H9 (cell line): ENCODE results near the gene WDR48. TPM values are rescaled to one million over a fixed set of nuclear protein-coding genes. Genes with fewer than 3 reads are reported as not detected.

Source experiments
- DNase-seq: peaks from one replicate; pipeline ENCODE4 v3.0.0-alpha.2; 2017
- H2AFZ ChIP-seq: one replicate; pipeline ENCODE4 v1.6.1; 2013; ENCODE audit warnings: mild to moderate bottlenecking, low read length, control low read depth, moderate library complexity
- H2AK5ac ChIP-seq: 2 replicates; pipeline ENCODE4 v1.6.1; 2013; ENCODE audit warnings: low read length, control low read depth, mixed read lengths; ENCODE audit not compliant: insufficient read length
- H2BK120ac ChIP-seq: one replicate; pipeline ENCODE4 v1.6.1; 2013; ENCODE audit warnings: low read depth, mild to moderate bottlenecking, low read length, control low read depth, inconsistent platforms; ENCODE audit not compliant: poor library complexity, severe bottlenecking
- H2BK12ac ChIP-seq: 2 replicates; pipeline ENCODE4 v1.6.1; 2013; ENCODE audit warnings: low read length, control low read depth, mixed read lengths, low read depth; ENCODE audit not compliant: insufficient read length
- H2BK15ac ChIP-seq: 2 replicates; pipeline ENCODE4 v1.6.1; 2013; ENCODE audit warnings: low read depth, low read length, control low read depth
- H2BK20ac ChIP-seq: one replicate; pipeline ENCODE4 v1.6.1; 2013; ENCODE audit warnings: low read depth, mild to moderate bottlenecking, low read length, control low read depth, inconsistent platforms; ENCODE audit not compliant: poor library complexity, severe bottlenecking
- H2BK5ac ChIP-seq: 2 replicates; pipeline ENCODE4 v1.6.1; 2013; ENCODE audit warnings: low read length, control low read depth, mixed read lengths; ENCODE audit not compliant: insufficient read length
- H3K14ac ChIP-seq: 2 replicates; pipeline ENCODE4 v1.6.1; 2013; ENCODE audit warnings: low read length, control low read depth; ENCODE audit not compliant: insufficient read depth
- H3K18ac ChIP-seq: 2 replicates; pipeline ENCODE4 v1.6.1; 2013; ENCODE audit warnings: low read depth, mild to moderate bottlenecking, mixed read lengths, low read length, control low read depth; ENCODE audit not compliant: insufficient read length
- H3K23ac ChIP-seq: 2 replicates; pipeline ENCODE4 v1.6.1; 2013; ENCODE audit warnings: low read length, control low read depth, mixed read lengths, low read depth; ENCODE audit not compliant: insufficient read length
- H3K23me2 ChIP-seq: 2 replicates; pipeline ENCODE4 v1.6.1; 2013; ENCODE audit warnings: low read depth, mild to moderate bottlenecking, mixed read lengths, low read length, control low read depth; ENCODE audit not compliant: insufficient read length, poor library complexity, severe bottlenecking
- H3K27ac ChIP-seq: 2 replicates; pipeline ENCODE4 v1.5.1; 2013; ENCODE audit warnings: low read length, control low read depth, mixed read lengths, low read depth; ENCODE audit not compliant: insufficient read length
- H3K27me3 ChIP-seq: 2 replicates; pipeline ENCODE4 v1.6.1; 2013; ENCODE audit warnings: low read length, control low read depth, inconsistent platforms; ENCODE audit not compliant: insufficient read depth
- H3K4ac ChIP-seq: 2 replicates; pipeline ENCODE4 v1.6.1; 2013; ENCODE audit warnings: low read depth, mild to moderate bottlenecking, control low read depth, inconsistent platforms, low read length, moderate library complexity
- H3K4me1 ChIP-seq: 2 replicates; pipeline ENCODE4 v1.6.1; 2013; ENCODE audit warnings: low read length, control low read depth, inconsistent platforms; ENCODE audit not compliant: insufficient read depth
- H3K4me2 ChIP-seq: 2 replicates; pipeline ENCODE4 v1.6.1; 2013; ENCODE audit warnings: low read length, control low read depth, mixed read lengths; ENCODE audit not compliant: insufficient read length, insufficient read depth
- H3K56ac ChIP-seq: 2 replicates; pipeline ENCODE4 v1.6.1; 2013; ENCODE audit warnings: low read depth, mild to moderate bottlenecking, mixed read lengths, low read length, control low read depth; ENCODE audit not compliant: insufficient read length
- H3K79me1 ChIP-seq: 2 replicates; pipeline ENCODE4 v1.6.1; 2013; ENCODE audit warnings: low read depth, mild to moderate bottlenecking, moderate library complexity, low read length, control low read depth, inconsistent platforms; ENCODE audit not compliant: insufficient read depth, poor library complexity, severe bottlenecking
- H3K79me2 ChIP-seq: 2 replicates; pipeline ENCODE4 v1.6.1; 2013; ENCODE audit warnings: low read length, control low read depth, inconsistent platforms; ENCODE audit not compliant: insufficient read depth
- H3K9ac ChIP-seq: 2 replicates; pipeline ENCODE4 v1.6.1; 2013; ENCODE audit warnings: low read length, control low read depth, mixed read lengths; ENCODE audit not compliant: insufficient read length; ENCODE audit errors: extremely low read depth
- H3K9me3 ChIP-seq: one replicate; pipeline ENCODE4 v1.6.1; 2013; ENCODE audit warnings: low read depth, low read length, inconsistent platforms; ENCODE audit not compliant: control insufficient read depth
- H3T11ph ChIP-seq: one replicate; pipeline ENCODE4 v1.6.1; 2013; ENCODE audit warnings: mild to moderate bottlenecking, low read length, control low read depth, inconsistent platforms
- H4K20me1 ChIP-seq: one replicate; pipeline ENCODE4 v1.6.1; 2013; ENCODE audit not compliant: control insufficient read depth, insufficient read length, insufficient read depth
- H4K5ac ChIP-seq: 2 replicates; pipeline ENCODE4 v1.6.1; 2013; ENCODE audit warnings: low read depth, mild to moderate bottlenecking, mixed read lengths, low read length, control low read depth; ENCODE audit not compliant: insufficient read length
- H4K8ac ChIP-seq: replicated peaks from 2 replicates; pipeline ENCODE4 v1.6.1; 2013; ENCODE audit warnings: low read length, control low read depth, mixed read lengths, low read depth; ENCODE audit not compliant: insufficient read length
- H4K91ac ChIP-seq: 2 replicates; pipeline ENCODE4 v1.6.1; 2013; ENCODE audit warnings: low read depth, mild to moderate bottlenecking, moderate library complexity, mixed read lengths, low read length, control low read depth; ENCODE audit not compliant: insufficient read length
- H3K27ac Mint-ChIP-seq, 3 experiments: 2 replicates in 2 of 3; 3 replicates in 1 of 3; pipeline ENCODE4 v1.8.0; 2020 to 2021; ENCODE audit warnings: mixed read lengths in 3 of 3, mild to moderate bottlenecking in 1 of 3, moderate library complexity in 1 of 3
- H3K27me3 Mint-ChIP-seq: 2 replicates; pipeline ENCODE4 v1.8.0; 2021; ENCODE audit warnings: low read depth, mild to moderate bottlenecking, moderate library complexity, mixed read lengths
- H3K36me3 Mint-ChIP-seq, 3 experiments: 2 replicates in 2 of 3; 3 replicates in 1 of 3; pipeline ENCODE4 v1.8.0; 2020 to 2021; ENCODE audit warnings: low read depth in 3 of 3, mixed read lengths in 3 of 3; ENCODE audit not compliant: insufficient read depth in 1 of 3
- H3K4me1 Mint-ChIP-seq, 2 experiments: 2 replicates each; pipeline ENCODE4 v1.8.0; 2020; ENCODE audit warnings: mixed read lengths in 2 of 2
- H3K4me3 Mint-ChIP-seq, 2 experiments: 2 replicates in 1 of 2; 3 replicates in 1 of 2; pipeline ENCODE4 v1.8.0; 2020 to 2021; ENCODE audit warnings: mild to moderate bottlenecking in 2 of 2, mixed read lengths in 2 of 2, moderate library complexity in 1 of 2
- H3K9me3 Mint-ChIP-seq, 2 experiments: 2 replicates in 1 of 2; 3 replicates in 1 of 2; pipeline ENCODE4 v1.8.0; 2020; ENCODE audit warnings: mild to moderate bottlenecking in 2 of 2, mixed read lengths in 2 of 2, moderate library complexity in 1 of 2
- CTCF ChIP-seq: fragments of 200-600 bp; sonication (generic); conservative IDR thresholded peaks from 3 replicates; pipeline ENCODE4 v1.8.0; 2021; ENCODE audit warnings: antibody characterized with exemption, mild to moderate bottlenecking
- WGBS: extraction: QIAGEN DNeasy Blood & Tissue Kit; methylation state at CpG from one replicate; pipeline ENCODE4 v1.1.7; 2013; ENCODE audit warnings: missing lambda C conversion rate, low lambda C conversion rate, mixed read lengths; ENCODE audit not compliant: insufficient read length; ENCODE audit errors: extremely low coverage; 5-methylcytosine and 5-hydroxymethylcytosine counted together
- total RNA-seq: library from RNA; stranded (reverse); gene quantifications from 2 replicates; pipeline ENCODE4 v1.2.1, GENCODE V29; 2021

Gene WDR48
- total RNA-seq, 1 experiment from 2014 or later, result 52.7 TPM

- Histone ChIP-seq H3K4me1 (no peaks in the 10 kb centered on the region; the same call in 1 of the 2 replicates), H2BK12ac (no peak overlapping the region)
These were observed 77.1 kb downstream of the WDR48 start for GRCh38 chr3:39128951-39129350.

More at GRCh38 chr3:39128951-39129350, 77.1 kb downstream of the WDR48 start:
- Histone ChIP-seq H4K91ac (no peak overlapping the region), H3K56ac (no peak overlapping the region), H3K79me1 (no peaks in the 10 kb centered on the region), H3K14ac (no peak overlapping the region), H3K27me3 (no peaks in the 10 kb centered on the region), H3T11ph (no peak overlapping the region), H3K4me2 (no peak overlapping the region), H2BK120ac (no peak overlapping the region), H3K23me2 (no peaks in the 10 kb centered on the region), H2BK15ac (no peak overlapping the region), H2BK20ac (no peak overlapping the region), H2AK5ac (no peak overlapping the region), H4K5ac (no peak overlapping the region), H3K9me3 (no peaks in the 10 kb centered on the region), H4K20me1 (peaks cover 2% of the 10 kb centered on the region), H3K23ac (no peak overlapping the region), H3K79me2 (no peaks in the 10 kb centered on the region), H2AFZ (no peak overlapping the region), H3K9ac (no peak overlapping the region), H3K18ac (no peak overlapping the region), H2BK5ac (no peak overlapping the region), H3K4ac (no peak overlapping the region), H3K27ac (no peak overlapping the region), H4K8ac (no peak overlapping the region)
- no peaks in the 10 kb centered on the region for H3K36me3 Mint-ChIP-seq
- peaks cover 1% of the 10 kb centered on the region; the same call in 1 of the 2 replicates for H3K27me3 Mint-ChIP-seq
- H3K9me3 Mint-ChIP-seq, result no peaks in the 10 kb centered on the region
- DNase-seq, result no peak
- no peak overlapping the region for H3K27ac Mint-ChIP-seq
- TF ChIP-seq CTCF, result no peak
- H3K4me3 Mint-ChIP-seq, result no peak overlapping the region
- H3K4me1 Mint-ChIP-seq, result peaks cover 10 to 15% of the 10 kb centered on the region in 2 experiments
- no CpG with 5 or more reads among the region's 7 CpGs for WGBS
